NT2/D1 (cell line): Measurements from ENCODE around the gene EIF2S1.
"Not testable (repeated sequence)": the region's sequence is repeated elsewhere in the genome, so short reads cannot be mapped to it uniquely, and the experiment has no call there.

Experiments used
- DNase-seq: peaks from one replicate; pipeline ENCODE4 v3.0.0-alpha.2; 2011; ENCODE audit warnings: low read depth, low spot score
- H3K27me3 ChIP-seq: 2 replicates; pipeline ENCODE4 v1.6.0; 2011; ENCODE audit warnings: mild to moderate bottlenecking; ENCODE audit not compliant: insufficient read length, insufficient read depth
- H3K36me3 ChIP-seq: 2 replicates; pipeline ENCODE4 v1.6.1; 2011; ENCODE audit warnings: mild to moderate bottlenecking, low read length, mixed read lengths; ENCODE audit not compliant: insufficient read depth, insufficient read length
- H3K4me1 ChIP-seq: 2 replicates; pipeline ENCODE4 v1.5.1; 2011; ENCODE audit not compliant: insufficient read depth, insufficient read length
- H3K4me3 ChIP-seq: 2 replicates; pipeline ENCODE4 v1.5.1; 2011; ENCODE audit warnings: low read depth; ENCODE audit not compliant: insufficient read length
- H3K9ac ChIP-seq: 2 replicates; pipeline ENCODE4 v1.6.0; 2011; ENCODE audit warnings: low read depth; ENCODE audit not compliant: insufficient read length
- H3K9me3 ChIP-seq: 2 replicates; pipeline ENCODE4 v1.5.1; 2011; ENCODE audit warnings: mild to moderate bottlenecking, low read length; ENCODE audit not compliant: insufficient read depth
- SUZ12 ChIP-seq: IDR thresholded peaks from 2 replicates; pipeline ENCODE4 v1.6.1; 2011; ENCODE audit not compliant: insufficient read length, insufficient read depth; ENCODE audit errors: extremely low read depth
- YY1 ChIP-seq: IDR thresholded peaks from 2 replicates; pipeline ENCODE4 v1.6.1; 2011; ENCODE audit not compliant: insufficient read length, insufficient read depth
- ZNF274 ChIP-seq: IDR thresholded peaks from 2 replicates; pipeline ENCODE4 v1.6.1; 2011; ENCODE audit warnings: mild to moderate bottlenecking, low read depth, low read length

The EIF2S1 gene

DNA sequence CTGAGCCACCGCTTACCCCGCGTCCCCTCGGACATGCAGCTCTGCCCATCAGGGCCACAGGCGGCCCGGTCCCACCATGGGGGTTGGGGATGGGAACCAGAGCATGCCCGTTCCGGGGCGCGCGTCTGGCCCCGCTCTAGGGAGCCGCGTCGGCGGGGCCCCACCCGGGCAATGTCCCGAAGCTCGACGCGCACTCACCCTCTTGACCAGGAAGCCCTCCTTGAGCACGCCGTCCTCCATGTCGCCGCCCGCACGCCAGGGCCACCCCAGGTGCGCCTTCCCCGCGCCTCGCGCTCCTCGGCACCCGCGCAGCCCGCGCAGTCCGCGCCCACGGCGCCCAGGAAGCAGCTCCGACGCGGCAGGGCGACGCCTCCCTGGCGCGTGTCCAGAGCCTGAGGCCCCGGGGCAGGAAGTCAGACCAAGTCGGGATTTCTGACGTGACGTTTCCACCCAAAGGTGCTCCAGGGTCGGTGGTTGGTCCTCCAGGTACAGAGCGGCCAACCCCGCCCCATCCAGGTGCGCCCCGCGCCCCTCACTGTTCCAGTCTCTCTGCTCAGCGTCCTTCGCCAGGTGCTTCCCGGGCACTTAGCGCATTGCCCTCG is 51.8 kb downstream of the EIF2S1 start, which contains the start of gene PLEK2:
Gene PLEK2 (minus strand): TSS at position 346 of the 602 bp plus-strand sequence. CDS start 106 bp downstream, at position 240.
- Histone ChIP-seq H3K4me1 (peaks cover 7% of the 10 kb centered on the region), H3K9ac (no peak within 1 kb of the TSS), H3K36me3 (no peaks in the 10 kb centered on the region), H3K9me3 (no peaks in the 10 kb centered on the region), H3K4me3 (no peak within 1 kb of the TSS), H3K27me3 (no peaks in the 10 kb centered on the region)
- no peak for DNase-seq
- TF ChIP-seq ZNF274 = no peak
- no peak for TF ChIP-seq SUZ12

DNA sequence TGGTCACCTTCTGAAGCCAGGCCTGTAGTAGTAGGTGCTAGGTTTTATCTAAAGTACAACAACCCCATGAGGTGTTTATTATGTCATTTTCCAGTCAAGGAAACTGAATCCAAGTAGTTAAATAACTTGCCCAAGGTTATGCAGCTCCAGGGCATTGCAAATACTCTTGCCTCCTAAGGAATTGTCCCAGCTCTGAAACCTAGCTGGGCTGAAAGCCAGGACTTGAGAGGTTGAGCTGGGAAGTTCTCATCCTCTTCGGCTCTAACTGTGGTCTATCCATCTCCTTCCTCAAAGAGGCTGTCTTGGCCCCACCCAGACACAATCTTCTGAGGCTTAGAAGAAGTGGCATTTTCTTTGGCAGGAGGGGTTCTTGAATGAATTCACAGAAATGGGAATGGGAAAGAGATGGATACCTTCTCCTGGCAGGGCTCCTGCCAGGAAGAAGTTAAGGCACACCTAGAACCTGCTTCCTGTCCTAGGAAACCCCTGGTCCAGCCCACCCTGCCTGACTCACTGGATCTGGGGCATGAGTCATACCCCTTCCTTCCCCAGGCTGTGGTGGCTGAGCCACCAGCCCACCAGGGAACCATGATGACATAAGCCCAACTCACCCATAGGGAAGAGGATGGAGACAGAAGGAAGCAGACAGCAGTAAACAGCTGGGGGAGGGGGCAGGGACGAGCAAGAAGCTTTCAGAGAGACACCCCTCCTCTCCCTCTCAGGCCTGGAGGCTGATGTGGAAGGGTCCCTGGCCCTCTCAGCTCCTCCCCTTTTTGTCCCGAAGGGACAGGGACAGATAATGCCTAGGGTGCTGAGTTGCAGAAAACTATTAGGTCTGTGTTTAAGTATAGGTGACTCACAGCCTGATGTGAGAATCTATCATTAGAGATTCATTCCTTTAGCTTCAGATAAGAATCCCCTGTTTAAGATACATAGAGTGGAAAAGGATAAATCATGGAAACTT is 54.0 kb downstream of the EIF2S1 start:
- Histone ChIP-seq H3K9ac (no peak overlapping the region), H3K9me3 (no peaks in the 10 kb centered on the region), H3K4me3 (no peak overlapping the region), H3K27me3 (no peaks in the 10 kb centered on the region), H3K36me3 (no peaks in the 10 kb centered on the region), H3K4me1 (peaks cover 13% of the 10 kb centered on the region)
- peak; percentile 35 for DNase-seq
- TF ChIP-seq YY1 = no peak
- TF ChIP-seq SUZ12 = no peak
- no peak for TF ChIP-seq ZNF274

DNA sequence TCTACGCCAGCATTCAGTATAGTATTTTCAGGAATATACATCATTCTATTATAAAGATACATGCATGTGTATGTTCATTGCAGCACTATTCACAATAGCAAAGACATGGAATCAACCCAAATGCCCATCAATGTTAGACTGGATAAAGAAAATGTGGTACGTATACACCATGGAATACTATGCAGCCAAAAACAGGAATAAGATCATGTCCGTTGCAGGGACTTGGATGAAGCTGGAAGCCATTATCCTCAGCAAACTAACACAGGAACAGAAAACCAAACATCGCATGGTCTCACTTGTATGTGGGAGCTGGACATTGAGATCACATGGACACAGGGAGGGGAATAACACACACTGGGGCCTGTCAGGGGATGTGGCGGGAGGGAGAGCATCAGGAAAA is 55.5 kb downstream of the EIF2S1 start:
- not testable (repeated sequence) for H3K36me3 ChIP-seq, DNase-seq, H3K4me3 ChIP-seq, H3K9ac ChIP-seq, H3K27me3 ChIP-seq, H3K4me1 ChIP-seq, H3K9me3 ChIP-seq

DNA sequence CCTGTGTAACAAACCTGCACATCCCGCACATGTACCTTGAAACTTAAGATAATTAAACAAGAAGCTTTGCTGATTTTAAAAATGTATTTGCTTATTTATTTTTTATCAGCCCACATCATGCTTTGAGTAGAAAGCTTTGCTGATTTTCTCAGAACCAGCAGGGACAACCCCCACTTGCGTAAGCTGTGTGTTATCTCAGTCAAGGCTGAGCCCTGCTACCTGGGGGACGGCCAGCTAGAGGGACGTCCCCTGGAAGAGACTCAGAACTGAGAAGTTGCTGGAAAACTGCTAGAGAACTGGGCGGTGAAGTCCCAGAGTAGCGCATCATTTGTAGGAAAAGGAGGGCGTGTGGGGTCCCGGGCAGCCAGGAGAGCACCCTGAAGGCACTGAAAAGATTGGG is 56.0 kb downstream of the EIF2S1 start:
- Histone ChIP-seq H3K4me1 (peaks cover 9% of the 10 kb centered on the region), H3K9ac (no peak overlapping the region)
- DNase-seq = no peak

DNA sequence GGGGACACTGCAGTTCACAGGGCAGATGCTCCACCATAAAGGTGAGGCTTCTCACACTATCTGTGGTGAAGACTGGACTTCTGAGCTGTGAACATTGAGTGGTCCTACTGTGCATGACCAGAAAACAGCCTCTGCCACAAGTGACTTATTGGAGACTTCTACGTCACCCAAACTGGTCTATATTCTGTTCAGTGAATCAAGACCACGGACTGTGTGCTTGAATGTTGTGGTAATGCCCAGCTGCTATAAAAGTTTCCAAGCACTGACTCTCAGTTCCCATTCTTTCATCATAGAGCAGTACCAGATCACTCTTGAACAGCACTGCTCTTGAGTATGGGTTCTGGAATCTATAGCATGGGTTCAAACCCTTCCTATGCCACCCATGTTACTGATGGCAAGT is 56.7 kb downstream of the EIF2S1 start:
- H3K4me1 ChIP-seq = peaks cover 8% of the 10 kb centered on the region
- H3K27me3 ChIP-seq = no peaks in the 10 kb centered on the region
- H3K9me3 ChIP-seq = no peaks in the 10 kb centered on the region
- H3K9ac ChIP-seq = no peak overlapping the region
- TF ChIP-seq ZNF274 (no peak), SUZ12 (no peak), YY1 (no peak)
- no peak for DNase-seq
- no peak overlapping the region for H3K4me3 ChIP-seq
- no peaks in the 10 kb centered on the region for H3K36me3 ChIP-seq

More for the DNA sequence above, 56.0 kb downstream of the EIF2S1 start:
- Histone ChIP-seq H3K27me3 (no peaks in the 10 kb centered on the region), H3K4me3 (no peak overlapping the region), H3K36me3 (no peaks in the 10 kb centered on the region), H3K9me3 (no peaks in the 10 kb centered on the region)
- TF ChIP-seq SUZ12 = no peak
- TF ChIP-seq YY1 = no peak
- no peak for TF ChIP-seq ZNF274

DNA sequence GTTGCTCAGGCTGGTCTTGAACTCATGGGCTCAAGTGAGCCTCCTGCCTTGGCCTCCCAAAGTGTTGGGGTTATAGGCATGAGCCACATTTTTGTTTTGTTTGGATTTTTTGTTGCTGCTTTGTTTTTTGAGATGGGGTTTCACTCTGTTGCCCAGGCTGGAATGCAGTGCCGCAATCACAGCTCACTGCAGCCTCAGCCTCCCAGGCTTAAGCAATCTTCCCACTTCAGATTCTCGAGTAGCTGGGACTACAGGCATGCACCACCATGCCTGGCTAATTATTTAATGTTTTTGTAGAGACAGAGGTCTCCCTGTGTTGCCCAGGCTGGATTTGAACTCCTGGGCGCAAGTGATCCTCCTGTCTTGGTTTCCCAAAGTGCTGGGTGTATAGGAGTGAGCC is 57.5 kb downstream of the EIF2S1 start:
- TF ChIP-seq YY1 = no peak
- Histone ChIP-seq H3K9me3 (no peaks in the 10 kb centered on the region), H3K27me3 (no peaks in the 10 kb centered on the region), H3K4me1 (peaks cover 6% of the 10 kb centered on the region), H3K4me3 (no peak overlapping the region), H3K36me3 (no peaks in the 10 kb centered on the region), H3K9ac (no peak overlapping the region)
- DNase-seq = no peak

DNA sequence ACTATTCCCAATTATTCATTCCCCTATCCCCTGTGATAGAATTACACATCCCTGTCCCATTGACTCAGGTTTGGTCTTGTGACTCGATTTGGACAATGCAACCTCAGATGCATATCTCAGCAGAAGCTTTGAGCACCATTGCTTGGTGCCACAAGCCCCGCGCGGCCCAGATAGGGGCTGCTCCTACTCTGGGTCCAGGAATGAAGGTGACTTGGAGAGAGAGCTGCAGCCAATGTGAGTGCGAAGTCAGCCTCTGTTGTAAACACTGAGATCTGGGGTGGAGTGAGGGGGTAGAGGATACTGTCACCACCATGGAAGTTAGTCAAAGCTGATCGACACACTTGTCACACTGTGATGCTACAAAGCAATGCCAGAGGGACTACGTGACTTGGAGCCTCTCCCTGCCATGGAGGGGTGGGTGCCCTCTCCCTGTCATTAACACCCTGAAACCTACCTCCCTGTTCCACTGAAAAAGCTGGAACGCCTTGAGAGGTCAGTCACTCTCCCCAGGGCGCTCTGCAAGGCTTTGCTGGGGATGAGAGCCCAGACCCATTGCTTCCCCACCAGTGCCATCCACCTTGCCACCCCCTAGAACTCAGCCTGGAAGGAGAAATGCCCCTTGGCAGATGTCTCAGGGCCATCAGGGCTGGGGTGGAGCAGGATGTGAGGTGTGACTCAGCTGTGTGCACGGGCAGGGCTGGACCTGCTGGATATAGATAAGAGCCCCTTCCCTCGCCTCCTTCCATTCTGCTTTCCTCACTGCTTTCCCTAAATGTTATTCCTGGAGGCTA is 58.5 kb downstream of the EIF2S1 start:
- no peak overlapping the region for H3K9ac ChIP-seq
- no peaks in the 10 kb centered on the region for H3K36me3 ChIP-seq
- peaks cover 6% of the 10 kb centered on the region for H3K4me1 ChIP-seq
- no peaks in the 10 kb centered on the region for H3K9me3 ChIP-seq
- H3K4me3 ChIP-seq = no peak overlapping the region
- no peak for DNase-seq
- TF ChIP-seq ZNF274 = no peak
- TF ChIP-seq SUZ12 = no peak
- no peak for TF ChIP-seq YY1
- no peaks in the 10 kb centered on the region for H3K27me3 ChIP-seq
